PFSK-1 (cell line): ENCODE results near the gene PCDHGA1.

ENCODE experiments used
- FOXP2 ChIP-seq: optimal IDR thresholded peaks from 2 replicates; pipeline ENCODE3; 2011; ENCODE audit warnings: borderline replicate concordance, control low read depth, inconsistent platforms; ENCODE audit not compliant: insufficient read depth; ENCODE audit errors: extremely low read length, extremely low read depth
- POLR2AphosphoS5 ChIP-seq: IDR thresholded peaks from 2 replicates; pipeline ENCODE4 v1.6.1; 2012; ENCODE audit warnings: low read depth, mild to moderate bottlenecking, control low read depth, low read length, moderate library complexity
- SIN3A ChIP-seq: IDR thresholded peaks from 2 replicates; pipeline ENCODE4 v1.6.1; 2012; ENCODE audit warnings: mild to moderate bottlenecking, low read length, moderate library complexity, borderline replicate concordance; ENCODE audit not compliant: insufficient read depth
- TAF1 ChIP-seq: IDR thresholded peaks from 2 replicates; pipeline ENCODE4 v1.6.1; 2012; ENCODE audit warnings: low read length, control low read depth, borderline replicate concordance; ENCODE audit not compliant: insufficient read depth
- TF ChIP-seq, protein P1 (sequence below), 2 experiments: IDR thresholded peaks; 2 replicates each; pipeline versions ENCODE4 v1.6.1 to v1.8.0; 2011 to 2012; ENCODE audit warnings: low read depth in 2 of 2, low read length in 2 of 2, control low read depth in 1 of 2, inconsistent platforms in 1 of 2, mild to moderate bottlenecking in 1 of 2, moderate library complexity in 1 of 2; ENCODE audit not compliant: insufficient read depth in 1 of 2

DNA sequence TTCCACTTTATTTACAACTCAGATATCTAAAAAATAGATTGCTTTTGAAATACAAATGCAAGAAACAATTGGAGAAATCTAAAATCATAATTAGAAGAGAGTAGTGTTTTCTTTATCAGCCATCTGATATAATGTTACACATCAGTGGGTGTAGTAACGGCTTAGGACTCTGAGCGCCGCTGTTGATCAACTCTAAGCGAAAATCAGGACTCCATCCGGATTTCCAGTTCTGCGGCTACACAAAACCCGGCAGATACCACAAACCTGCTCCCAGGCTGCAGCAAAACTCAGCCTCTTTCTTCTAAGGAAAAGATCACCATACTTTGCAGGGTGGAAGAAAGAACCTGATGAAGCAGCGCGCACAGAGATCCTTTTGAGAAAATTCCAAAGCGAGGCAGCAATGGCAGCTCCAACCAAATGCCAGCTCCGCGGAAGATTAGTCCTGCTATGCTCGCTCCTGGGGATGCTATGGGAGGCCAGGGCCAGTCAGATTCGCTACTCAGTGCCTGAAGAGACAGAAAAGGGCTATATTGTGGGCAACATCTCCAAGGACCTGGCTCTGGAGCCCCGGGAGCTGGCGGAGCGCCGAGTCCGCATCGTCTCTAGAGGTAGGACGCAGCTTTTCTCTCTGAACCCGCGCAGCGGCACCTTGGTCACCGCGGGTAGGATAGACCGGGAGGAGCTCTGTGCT, 72.4 kb downstream of the PCDHGA1 start, which contains the start of gene PCDHGA9:
- TF ChIP-seq, protein P1, sequence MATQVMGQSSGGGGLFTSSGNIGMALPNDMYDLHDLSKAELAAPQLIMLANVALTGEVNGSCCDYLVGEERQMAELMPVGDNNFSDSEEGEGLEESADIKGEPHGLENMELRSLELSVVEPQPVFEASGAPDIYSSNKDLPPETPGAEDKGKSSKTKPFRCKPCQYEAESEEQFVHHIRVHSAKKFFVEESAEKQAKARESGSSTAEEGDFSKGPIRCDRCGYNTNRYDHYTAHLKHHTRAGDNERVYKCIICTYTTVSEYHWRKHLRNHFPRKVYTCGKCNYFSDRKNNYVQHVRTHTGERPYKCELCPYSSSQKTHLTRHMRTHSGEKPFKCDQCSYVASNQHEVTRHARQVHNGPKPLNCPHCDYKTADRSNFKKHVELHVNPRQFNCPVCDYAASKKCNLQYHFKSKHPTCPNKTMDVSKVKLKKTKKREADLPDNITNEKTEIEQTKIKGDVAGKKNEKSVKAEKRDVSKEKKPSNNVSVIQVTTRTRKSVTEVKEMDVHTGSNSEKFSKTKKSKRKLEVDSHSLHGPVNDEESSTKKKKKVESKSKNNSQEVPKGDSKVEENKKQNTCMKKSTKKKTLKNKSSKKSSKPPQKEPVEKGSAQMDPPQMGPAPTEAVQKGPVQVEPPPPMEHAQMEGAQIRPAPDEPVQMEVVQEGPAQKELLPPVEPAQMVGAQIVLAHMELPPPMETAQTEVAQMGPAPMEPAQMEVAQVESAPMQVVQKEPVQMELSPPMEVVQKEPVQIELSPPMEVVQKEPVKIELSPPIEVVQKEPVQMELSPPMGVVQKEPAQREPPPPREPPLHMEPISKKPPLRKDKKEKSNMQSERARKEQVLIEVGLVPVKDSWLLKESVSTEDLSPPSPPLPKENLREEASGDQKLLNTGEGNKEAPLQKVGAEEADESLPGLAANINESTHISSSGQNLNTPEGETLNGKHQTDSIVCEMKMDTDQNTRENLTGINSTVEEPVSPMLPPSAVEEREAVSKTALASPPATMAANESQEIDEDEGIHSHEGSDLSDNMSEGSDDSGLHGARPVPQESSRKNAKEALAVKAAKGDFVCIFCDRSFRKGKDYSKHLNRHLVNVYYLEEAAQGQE (IDR thresholded peaks at IDR 0.05; ENCODE audit: insufficient read depth in 1 of 2, low read depth in 2 of 2, low read length in 2 of 2) = no peak
- TF ChIP-seq TAF1 = no peak
- TF ChIP-seq POLR2AphosphoS5 = no peak
- TF ChIP-seq SIN3A = no peak
- TF ChIP-seq FOXP2 = no peak
